Activated CD8-positive, alpha-beta memory T cell treated with anti-CD3 and anti-CD28 coated beads, Interleukin-2, amount 50 U/mL, for 4 hours (primary cell): ENCODE measurements around the gene FUCA2.
A peak's percentile ranks its signal among the peaks of the same experiment; 100 is the strongest.
"Not testable (repeated sequence)": the region's sequence is repeated elsewhere in the genome, so short reads cannot be mapped to it uniquely, and the experiment has no call there.

Experiments
- DNase-seq: peaks from one replicate; pipeline ENCODE4 v3.0.0-alpha.2; 2020

FUCA2 gene

DNA sequence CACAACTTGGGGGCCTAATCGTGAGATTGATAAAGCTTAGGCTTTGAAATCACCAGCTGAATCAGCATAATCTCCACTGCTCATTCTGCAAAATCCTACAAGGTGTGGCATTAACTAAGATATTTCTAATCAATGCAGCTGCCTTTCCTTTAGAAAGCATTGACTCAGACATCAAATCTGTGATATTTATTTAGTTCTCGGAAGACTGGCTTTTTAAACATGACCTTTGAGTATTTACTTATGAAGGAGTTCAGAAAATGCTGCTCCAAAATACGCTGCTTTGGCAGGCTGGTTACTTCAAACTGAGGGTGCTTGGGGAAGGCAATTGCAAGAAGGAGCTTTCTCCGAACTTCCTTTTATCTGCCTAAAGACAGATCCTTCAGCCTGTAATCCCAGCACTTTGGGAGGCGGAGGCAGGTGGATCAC lies 23.7 kb upstream of the FUCA2 start:
- DNase-seq, result no peak

DNA sequence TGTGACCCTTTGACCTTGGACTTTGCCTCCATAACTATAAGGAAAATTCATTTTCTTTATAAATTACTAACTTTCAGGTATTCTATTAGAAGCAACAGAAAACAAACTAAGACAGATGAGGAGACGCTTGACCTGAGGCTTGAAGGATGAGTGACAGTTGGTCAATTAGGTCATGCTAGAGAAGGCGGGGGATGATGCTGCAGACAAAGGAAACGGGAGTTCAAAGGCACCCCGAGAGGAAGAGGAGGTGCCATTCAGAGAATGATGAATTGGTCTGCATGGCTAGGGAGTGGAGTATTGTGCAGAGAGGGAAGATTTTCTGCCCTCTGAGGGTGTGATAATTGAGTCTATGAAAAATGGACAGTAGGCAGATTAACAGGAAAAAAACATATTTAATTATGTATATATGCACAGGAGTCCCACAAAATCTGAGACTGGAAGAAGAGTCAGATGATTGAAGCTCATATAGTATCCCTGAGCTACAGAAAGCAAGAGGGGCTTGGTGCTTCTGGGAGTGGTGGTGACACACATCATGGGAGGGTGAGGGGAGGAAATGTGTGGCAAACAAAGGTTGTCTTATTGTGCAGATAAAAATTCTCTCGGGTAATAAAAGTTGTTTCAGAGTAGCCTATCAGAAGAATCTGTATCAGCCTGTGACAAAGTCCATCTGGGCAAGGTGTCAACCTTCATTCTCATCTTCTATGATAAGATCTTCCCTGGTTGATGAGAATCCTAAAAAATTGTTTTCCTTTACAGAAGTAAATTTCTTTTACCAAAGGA lies 20.4 kb upstream of the FUCA2 start:
- DNase-seq, result no peak

DNA sequence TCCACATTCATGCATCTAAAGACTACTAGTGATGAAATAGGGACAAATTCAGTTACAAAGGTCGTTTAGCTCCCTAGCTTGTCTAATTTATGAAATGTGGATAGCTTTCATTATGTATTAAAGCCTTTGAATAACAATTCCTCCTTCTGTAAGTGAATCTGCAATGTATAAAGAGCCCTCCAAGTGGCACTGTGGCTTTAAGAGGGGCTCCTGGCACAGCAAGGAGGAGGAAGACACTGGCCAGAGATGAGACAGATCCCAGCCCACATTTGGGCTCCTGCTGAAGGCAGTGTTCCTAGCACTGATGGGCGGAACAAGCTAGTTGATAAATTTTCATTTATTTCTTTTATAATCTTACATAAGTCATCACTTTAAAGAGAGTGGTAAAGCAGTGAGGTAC lies 17.6 kb upstream of the FUCA2 start:
- no peak for DNase-seq

DNA sequence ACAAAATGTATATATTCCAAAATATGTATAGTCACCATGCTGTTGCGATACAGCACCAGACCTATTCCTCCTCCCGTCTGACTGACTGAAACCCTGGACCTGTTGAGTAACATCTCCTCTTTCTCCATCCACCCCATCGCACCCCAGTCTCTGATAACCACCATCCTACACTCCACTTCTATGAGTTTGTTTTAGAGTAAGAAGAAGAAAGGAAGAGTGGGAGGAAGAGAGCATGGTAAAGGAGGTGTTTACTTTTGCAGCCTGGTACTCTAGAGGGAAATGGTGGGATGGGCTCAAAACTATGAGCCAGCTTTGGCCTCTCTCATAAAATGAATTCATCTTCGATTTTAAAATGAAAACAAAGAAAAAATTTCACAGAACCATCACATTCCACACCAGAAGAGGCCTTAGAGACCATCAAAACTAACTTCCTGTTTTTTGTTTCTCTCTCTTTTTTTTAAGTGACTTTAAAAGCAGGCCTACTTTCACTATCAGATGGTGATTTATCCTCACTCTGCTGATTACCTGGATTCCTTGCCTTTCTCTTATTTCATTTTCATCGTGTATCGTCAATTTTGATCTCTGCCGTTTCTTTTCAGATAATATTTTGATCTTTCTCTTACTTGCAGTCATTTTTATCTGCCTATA lies 16.8 kb upstream of the FUCA2 start:
- no peak for DNase-seq

DNA sequence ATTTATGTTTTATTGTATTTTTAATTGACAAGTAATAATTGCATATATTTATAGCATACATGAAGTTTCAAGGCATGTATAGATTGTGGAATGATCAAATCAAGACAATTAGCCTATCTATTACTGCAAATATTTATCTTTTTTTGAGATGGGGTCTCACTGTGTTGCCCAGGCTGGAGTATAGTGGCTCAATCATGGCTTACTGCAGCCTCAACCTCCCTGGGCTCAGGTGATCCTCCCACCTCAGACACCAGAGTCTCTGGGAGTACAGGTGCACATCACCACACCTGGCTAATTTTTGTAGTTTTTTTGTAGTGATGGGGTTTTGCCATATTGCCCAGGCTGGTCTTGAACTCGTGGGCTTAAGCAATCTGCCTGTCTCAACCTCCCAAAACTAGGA lies 16.2 kb upstream of the FUCA2 start:
- no peak for DNase-seq

DNA sequence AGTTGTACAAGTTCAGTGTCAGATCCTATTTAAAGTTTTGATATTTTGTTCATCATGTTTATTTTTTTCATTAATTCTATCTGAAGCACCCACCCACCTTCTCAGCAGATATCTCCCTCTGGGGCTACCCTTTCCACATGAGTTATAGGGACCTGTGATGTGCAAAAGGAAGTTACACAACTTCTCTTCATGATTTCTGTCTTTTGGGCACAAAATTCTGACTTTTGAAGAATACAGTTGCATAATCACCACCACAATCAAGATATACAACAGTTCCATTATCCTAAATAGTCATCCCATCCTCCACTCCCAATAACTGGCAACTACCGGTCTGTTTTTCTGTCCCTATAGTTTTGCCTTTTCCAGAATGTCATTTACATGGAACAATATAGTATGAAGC lies 13.8 kb upstream of the FUCA2 start:
- DNase-seq, result no peak

DNA sequence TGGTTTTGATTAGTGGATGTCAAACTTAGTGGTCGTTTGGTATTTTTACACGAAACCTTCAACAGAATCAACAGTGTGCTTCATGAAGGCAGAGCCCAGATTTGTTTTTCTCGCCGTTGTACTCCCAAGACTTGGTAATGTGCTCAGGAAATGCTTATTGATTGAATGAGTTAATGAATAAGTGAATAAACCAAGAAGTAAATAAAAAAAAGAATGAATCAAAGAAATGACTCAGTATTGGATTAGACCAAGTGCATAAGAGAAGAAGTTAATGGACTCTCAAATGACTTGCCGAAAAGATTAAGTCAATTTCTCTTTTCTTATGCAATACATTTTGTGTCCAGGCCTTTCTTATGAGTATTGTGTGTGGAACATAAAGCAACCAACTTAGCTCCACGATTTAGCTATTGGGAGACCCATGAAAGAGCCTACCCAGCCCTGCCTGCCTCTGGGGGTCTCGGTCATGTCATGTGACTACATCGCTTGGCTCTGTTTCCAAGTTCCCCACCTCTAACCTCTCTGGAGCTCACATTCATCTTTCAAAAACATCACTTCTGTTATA lies 10.6 kb upstream of the FUCA2 start:
- no peak for DNase-seq

DNA sequence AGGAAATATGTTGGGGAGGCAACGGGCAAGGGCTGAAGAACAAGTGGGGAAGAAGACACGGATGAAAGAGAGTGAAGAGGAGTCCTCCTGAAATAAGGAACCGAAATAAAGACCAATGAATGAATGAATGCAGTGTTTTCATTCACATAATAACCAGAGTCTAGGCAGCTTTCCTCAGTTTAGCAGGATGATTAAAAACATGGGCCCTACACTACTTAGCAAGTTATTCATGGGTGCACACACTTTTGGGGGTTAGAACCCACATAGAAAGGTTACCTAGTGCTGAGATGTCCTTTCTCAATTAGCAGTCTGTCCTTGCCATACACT lies 5.9 kb upstream of the FUCA2 start:
- DNase-seq, result no peak

DNA sequence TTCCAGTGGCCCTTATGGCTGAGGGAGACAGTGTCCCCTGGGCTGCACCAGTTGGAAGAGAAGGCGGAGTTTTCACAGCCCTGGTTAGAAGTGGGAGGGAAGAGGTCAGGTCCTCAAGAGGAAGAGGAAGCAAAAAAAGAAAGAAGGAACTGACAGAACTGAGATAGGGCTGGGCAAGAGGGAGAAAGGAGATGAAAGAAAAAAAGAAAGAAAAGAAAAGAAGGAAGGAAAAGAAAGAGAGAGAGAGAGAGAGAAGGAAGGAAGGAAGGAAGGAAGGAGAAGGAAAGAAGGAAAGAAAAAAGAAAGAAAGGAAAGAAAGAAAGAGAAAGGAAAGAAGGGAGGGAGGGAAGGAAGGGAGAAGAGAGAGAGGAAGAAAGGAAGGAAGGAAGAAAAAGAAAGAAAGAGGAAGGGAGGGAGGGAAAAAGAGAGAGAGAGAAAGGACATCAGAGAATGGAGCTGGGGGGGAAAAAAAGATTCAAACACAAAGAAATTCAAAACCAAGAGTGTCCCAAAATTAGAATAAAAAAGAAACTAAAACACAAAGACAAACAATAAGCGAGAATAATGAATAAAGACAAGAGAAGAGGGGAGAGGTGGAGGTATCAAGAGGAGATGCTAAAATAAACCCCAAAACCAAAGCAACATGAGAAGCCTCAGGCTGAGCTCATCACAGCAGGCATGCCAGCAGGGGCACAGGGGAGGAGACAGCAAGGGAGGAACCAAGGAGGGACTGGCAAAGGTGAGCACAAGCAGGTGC lies 5.3 kb upstream of the FUCA2 start:
- no peak for DNase-seq

DNA sequence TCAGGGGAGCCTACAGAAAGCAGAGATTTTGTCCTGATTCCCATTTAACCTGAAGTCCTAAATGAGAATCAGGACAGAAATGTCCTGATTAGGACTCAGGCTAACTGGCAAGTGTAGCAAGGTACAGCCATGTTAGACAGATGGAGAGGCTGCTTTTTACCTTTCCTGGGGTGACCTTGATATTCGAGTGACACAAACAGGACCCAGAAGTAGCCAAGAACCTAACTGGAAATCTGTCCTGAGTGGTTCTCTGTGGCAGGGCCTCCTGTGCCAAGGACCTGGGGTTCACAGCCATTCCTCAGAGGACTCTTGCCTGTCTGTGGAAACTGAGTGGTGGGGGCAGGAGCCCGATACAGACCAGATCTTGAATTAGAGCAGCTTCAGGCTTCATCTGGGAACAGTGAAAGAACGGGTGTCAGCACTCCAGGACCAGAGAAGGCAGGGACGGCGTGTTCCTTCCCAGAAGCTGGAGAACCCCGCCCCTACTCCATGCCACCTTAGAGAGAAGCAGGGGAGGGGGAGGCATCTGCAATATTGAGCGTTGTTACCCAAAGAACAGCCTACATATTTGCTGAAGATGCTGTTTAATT lies 4.3 kb upstream of the FUCA2 start:
- no peak for DNase-seq

DNA sequence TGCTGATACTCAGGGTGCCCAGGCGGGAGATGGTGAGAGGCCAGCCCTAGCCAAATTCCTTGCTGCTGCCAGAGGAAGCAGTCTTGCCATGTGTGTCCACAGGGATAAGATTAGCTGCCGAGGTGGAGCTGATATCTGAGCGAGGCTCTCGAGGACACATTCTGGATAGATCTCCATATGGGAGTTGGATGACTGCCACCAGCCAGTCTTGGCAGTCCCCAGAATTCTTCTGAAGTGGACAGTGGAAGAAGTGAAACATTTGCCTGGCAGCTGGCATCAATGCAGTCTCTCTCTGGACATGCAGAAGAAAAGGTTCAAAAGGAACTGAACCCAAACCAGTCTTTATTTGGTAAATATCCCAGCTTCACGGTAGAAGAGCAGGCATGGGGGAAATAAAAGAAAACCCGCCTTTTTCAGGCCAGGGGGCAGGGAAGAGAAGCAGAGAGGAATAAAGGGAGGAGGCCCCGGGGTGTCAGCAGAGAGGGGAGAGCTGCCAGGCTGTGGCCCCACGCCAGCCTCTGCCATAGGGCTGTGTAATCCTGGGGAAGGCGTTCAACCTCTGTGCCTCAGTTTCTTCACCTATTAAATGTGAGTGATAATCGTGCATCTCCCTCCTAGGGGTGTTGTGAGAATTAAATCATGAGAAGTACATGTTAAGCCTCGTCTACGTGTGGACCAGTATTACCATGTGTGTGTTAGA lies 3.7 kb upstream of the FUCA2 start:
- no peak for DNase-seq

DNA sequence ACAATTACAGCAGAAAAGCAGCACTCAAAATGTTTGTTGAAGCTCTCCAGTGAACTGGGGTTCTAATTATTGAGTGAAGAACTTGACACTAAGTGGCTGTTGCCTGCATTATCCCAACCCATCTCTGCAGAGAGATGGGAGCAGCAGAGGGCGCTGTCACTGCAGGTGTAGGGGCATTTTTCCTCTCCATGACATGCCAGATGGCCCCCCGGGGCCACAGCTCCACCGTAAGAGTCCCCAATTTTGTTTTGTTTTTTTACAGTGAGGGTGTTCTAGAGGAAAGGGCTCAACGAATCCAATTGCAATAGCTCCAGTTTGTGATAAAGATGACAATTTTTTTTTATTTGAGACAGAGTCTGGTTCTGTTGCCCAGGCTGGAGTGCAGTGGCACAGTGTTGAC lies 1.9 kb upstream of the FUCA2 start:
- DNase-seq, result peak; percentile 32

DNA sequence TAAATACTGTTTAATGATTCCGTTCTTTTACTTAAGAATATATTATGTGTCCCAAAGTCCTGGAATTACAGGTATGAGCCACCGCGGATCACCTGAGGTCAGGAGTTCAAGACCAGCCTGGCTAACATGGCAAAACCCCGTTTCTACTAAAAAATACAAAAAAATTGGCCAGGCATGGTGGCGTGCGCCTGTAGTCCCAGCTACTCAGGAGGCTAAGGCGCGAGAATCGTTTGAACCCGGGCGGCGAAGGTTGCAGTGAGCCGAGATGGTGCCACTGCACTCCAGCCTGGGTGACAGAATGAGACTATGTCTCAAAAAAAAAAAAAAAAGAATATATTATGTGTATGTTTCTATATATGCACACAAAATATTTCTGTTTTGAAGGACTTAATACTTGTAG lies 1.2 kb downstream of the FUCA2 start:
- DNase-seq, result not testable (repeated sequence)

DNA sequence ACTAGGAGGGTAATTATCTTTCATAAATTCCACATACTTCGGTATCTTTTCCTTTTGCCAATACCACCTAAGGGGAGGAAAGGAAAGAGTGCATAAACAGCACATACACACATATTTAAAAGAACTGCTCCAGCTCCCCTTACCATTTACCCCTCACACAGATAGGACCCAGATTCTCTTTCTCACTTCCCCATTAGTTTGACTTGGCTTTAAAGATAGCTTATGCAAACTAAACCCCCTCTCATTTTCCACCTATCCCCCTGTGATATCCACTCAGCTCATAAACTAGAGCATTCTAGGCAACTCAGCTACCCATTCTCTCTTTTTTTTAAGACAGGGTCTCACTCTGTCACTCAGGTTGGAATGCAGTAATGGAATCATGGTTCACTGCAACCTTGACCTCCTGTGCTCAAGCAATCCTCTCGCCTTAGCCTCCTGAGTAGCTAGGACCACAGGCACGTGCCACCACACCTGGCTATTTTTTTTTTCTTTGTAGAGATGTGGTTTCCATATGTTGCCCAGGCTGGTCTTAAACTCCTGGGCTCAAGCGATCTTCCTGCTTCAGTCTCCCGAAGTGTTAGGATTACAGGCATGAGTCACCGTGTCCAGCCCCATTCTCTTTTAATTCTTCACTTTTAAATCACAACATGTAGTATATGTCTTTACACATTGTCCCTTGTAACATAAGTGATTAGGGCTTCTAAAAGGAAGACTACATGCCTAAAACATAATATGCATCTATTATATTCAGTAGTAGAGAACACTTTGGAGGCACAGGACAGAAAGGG lies 4.0 kb downstream of the FUCA2 start:
- DNase-seq, result no peak

DNA sequence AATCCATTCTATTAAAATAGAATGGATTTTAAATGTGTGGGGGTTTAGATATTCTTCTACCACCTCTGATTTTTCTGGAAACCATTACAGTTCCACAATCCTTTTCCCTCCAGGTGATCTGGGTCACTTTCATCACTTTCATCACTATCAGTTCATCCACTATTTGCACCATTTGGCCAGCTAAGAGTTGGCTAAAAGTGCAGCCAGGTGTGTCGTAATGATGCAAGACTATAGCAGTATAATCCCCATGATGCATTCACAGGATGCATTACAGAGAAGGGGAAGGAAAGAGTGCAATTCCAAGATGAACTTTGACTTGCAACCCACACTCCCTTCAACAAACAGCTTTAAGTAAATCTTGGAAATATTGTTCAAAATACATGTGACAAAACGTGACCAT lies 4.9 kb downstream of the FUCA2 start:
- no peak for DNase-seq

DNA sequence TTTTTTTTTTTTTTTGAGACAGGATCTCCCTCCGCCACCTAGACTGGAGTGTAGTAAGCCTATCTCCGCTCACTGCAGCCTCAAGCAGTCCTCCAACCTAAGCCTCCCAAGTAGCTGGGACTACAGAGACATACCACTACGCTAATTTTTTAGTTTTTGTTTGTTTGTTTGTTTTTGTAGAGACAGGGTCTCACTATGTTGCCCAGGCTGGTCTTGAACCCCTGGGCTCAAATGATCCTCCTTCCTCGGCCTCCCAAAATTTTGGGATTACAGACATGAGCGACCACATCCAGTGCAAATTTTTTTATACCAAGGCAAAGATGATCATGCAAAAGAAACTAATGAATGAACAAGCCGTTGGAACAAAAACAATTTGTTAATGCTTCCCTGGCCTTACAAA lies 5.3 kb downstream of the FUCA2 start:
- no peak for DNase-seq

DNA sequence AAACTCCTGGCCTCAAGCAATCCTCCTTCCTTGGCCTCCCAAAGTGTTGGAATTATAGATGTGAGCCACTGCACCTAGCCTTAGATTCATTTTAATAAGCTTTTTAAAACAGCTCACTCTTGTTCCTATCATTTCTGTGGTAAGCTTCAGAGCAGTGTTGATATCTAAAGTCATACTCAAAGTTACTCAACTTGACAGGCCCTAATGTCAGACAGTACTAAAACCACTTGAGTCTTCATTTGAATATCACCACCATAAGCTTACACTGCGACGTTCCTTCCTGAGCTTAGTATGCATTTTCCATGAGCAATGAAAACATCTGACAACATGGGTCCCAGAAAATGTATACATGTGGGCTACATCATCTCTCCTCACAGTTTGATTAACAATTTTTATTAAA lies 6.0 kb downstream of the FUCA2 start:
- DNase-seq, result no peak

DNA sequence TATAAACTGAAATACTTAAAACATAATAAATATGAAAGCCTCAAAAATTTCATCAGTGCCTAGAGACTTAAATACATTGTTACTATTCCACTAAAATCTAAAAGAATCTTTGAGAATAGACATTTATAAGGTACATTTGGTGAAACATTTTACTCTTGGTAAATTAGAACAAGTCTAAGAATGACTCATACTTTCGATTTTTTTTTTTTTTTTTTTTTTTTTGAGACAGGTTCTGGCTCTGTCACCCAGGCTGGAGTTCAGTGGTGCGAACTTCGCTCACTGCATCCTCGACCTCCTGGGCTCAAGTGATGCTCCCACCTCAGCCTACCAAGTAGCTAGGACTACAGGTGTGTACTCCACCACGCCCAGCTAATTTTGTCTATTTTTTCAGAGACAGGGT lies 6.4 kb downstream of the FUCA2 start:
- no peak for DNase-seq

DNA sequence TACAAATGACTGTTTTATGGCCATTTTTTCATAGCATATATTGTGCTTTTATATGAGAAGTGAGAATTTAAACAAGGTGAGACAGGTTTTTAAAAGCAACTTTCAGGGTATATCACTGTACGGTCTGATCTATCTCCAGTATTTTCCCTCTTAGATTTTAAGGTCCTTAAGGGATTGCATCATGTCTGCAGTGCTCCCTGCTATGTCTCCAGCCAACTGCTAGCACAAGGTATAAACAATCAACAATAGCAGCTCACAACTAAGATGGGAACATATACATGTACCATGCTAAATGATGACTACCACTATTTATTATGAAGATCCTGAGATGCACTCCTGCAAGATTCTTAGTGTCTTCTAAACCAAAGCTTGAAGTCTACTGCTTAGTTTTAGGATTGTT lies 7.2 kb downstream of the FUCA2 start:
- DNase-seq, result no peak

DNA sequence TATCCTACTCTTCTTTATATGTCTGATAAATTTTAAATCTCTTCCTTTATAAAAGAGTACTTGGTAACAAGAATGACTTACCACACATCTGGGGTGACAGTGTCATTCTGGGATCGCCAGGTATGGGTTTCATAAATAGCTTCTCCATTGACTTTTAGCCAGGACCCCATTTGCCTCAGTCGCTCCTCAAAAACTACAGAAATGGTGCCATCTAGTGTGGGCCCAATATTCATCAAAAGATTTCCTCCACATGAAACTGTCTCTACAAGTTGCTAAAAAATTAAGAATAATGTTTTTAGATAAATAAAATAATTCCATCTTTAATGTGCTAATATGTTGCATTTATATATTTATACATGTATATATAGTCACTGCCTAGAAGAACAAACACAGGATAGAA lies 9.7 kb downstream of the FUCA2 start:
- no peak for DNase-seq

DNA sequence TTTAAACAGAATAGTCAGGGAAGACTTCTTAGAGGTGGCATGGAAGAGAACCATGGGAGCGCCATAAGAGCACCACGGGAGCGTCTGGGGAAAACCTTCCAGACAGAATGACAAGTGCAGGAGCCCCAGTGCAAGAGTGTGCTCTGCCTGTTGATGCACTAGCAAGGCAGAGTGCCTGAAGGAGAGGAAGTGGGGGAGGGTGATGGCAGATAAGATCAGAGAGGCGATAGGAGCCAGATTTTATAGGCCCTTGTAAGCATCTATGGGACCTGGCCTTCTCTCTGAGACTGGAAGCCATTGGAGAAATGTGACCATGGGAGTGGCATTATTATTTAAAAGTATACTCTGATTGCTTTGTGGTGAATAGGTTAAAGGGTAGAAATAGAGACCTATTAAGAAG lies 13.1 kb downstream of the FUCA2 start:
- no peak for DNase-seq

DNA sequence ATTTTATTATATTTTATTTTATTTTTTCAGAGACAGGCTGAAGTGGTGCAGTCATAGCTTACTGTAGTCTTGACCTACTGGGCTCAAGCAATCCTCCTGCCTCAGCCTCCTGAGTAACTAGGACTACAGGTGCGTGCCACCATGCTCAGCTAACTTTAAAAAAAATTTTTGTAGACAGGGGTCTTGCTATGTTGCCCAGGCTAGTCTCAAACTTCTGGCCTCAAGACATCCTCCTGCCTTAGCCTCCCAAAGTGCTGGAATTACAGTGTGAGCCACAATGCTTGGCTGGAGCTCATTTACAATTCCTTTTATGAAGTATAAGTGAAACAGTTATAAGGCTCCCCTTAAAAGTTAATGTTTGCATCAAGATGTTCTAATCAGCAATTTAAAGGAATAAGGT lies 14.5 kb downstream of the FUCA2 start:
- no peak for DNase-seq
